ENCODE data around the gene ELMO3.
A peak's percentile ranks its signal among the peaks of the same experiment; 100 is the strongest.

ELMO3 gene

DNA sequence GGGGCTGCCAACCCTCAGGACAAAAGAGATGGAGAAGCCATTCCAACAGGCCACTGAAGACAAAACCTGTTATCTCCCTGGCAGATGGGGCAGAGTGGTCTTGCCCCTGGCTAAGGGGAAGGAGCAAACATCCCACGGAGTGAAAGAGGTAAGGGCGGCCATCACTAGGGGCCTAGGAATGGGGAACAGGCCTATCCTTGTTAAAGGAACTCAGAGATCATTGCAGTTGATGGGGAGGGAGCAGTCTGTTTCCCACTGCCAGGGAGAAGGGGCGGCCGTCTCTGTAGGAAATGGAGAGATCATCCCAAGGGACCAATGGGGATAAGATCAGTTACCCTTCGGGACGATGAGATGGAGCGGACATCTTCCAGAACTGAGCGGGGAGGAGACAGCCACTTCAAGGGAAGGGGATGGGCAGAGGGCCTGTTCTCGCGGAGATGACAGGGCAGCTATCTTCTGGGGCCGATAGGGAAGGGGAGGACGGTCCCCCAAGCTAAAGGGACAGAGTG, 27.4 kb downstream of the ELMO3 start:
- no peak for DNase-seq (ENCODE audit: low read depth)

DNA sequence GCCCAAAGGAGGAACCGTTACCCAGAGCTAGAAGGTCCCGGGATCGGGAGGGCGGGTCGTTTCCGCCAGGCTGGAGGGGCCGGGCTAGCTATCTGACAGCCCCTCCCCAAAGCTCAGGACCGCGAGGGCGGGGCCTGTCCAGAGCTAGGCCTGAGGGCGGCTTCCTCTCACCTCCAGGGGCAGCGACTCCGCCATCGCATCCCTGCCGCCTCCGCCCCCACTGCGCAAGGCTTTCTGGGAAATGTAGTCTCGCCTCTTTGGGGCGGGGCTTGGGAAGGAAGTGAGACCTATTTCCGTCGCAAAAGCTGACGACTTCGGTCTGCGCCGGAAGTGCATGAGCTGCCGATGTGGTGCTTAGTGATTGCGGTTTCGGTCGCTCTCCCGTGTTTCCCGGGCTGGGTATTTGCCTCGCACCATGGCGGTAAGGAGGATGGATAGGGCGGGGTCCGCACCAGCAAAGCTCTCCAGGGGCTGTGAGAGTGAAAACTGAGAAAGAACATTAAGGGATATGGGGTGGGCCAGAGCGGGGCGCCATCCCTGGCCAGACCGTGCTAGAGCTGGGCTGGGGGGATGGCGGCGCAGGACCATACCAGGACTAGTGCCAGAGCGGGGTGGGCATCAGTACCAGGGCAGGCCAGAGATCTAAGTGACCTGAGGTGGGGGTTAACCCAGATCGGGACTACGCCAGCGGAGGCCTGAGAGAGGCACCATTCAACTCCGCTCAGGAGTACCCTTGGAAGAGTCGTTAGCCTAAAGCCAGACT, 28.1 kb downstream of the ELMO3 start, which contains the start of gene TMEM208:
TMEM208 (plus strand) TSS at position 327 of the 763 bp plus-strand sequence; CDS start at position 416, 89 bp downstream.
- peak; percentile 98 for DNase-seq (ENCODE audit: low read depth)

DNA sequence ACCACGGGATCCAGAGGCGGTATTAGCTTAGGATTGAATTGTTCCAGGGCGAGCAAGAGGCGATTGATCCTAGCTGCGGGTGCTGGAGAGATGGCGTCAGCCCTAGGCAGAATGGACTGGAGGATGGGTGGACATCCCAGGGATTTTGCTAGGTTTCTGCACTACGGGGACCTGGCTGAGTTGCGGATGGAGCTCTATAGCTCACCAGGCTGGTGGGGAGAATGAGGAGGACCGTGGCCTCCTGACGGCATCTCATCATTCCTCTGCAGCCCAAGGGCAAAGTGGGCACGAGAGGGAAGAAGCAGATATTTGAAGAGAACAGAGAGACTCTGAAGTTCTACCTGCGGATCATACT, 28.6 kb downstream of the ELMO3 start:
- DNase-seq (ENCODE audit: low read depth) = no peak

DNA sequence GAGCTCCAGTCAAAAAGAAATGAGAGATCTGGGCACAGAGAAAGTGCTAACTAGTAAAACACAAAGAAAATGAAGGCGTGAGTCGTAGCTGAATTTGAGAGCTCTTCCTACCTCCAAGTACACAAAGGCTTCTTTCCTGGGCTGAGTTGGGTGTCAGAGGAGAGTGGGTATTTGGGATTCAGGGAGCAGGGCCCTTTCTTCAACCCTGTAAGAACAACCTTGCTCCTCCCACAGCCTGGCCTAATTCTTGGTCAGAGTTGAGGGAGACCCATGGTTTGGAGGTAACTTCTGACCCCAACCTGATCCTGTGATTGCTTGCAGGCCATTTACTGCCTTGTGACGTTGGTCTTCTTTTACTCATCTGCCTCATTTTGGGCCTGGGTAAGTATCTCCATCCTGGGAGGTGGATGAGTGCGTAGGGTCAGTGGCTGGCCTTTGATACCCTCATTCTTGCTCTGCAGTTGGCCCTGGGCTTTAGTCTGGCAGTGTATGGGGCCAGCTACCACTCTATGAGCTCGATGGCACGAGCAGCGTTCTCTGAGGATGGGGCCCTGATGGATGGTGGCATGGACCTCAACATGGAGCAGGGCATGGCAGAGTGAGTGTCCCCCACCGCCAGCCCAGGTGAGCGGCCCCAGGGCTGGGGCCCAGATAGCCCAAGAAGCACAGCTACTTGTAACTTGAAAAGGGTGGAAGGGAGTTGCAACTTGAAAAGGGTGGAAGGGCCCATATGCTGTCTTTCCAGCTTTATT, 29.3 kb downstream of the ELMO3 start:
- DNase-seq (ENCODE audit: low read depth) = no peak

DNA sequence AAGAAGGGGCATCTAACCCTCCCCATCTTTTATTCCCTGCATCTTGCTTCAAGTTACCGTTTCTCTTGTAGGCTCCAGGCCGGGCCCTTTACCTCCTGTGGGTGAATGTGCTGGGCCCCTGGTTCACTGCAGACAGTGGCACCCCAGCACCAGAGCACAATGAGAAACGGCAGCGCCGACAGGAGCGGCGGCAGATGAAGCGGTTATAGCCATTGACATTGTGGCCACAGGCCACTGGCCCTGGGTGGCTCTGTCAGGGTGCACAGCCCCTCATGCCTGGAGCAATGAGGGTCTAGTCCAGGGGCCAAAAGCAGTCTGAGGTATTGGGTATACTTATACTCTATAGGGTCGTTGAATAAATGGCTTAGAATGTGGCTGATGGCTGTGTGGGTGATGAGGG, 30.0 kb downstream of the ELMO3 start:
- DNase-seq (ENCODE audit: low read depth) = no peak

DNA sequence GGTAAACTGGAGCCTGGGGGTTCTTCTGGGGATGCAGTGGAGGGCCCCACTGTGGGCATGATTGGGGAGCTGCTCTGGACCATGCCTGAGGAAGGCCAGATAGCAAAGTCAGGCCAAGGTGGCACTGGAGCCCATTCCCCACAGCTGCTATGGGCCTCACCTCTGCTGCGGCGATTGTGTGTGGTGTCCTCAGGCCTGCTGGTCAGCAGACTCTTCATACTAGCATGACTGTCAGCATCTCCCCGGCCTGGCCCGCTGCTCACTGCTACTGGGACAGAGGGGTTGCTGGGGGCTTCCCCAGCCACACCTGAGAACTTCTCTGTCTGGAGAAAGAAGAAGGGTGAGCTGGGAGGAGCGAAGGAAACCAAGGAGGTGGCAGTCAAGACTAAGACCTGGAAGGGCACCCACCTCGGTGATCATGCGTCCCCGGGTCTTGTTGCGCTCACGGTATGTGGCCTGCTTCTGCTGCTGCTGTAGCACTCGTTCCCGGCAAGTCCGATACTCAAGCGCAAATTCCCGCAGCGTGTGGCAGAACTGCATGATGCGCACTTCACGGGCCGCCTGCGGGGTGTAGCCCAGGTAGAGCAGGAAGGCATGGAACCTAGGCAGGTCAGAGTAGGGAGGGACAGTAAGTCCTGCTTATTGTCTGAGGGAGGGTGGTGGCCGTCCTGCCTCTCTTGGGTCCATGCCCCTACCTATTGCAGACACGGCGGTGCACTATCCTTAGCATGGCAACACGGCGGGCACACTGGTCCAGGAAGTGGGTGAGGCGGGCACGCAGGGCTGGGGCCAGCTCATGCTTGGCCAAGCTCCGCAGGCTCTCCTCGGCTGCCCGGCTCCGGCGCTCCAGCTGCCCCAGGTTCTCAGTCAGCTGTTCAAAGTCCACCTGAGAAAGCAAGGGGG, 31.2 kb downstream of the ELMO3 start:
- no peak for DNase-seq (ENCODE audit: low read depth)

DNA sequence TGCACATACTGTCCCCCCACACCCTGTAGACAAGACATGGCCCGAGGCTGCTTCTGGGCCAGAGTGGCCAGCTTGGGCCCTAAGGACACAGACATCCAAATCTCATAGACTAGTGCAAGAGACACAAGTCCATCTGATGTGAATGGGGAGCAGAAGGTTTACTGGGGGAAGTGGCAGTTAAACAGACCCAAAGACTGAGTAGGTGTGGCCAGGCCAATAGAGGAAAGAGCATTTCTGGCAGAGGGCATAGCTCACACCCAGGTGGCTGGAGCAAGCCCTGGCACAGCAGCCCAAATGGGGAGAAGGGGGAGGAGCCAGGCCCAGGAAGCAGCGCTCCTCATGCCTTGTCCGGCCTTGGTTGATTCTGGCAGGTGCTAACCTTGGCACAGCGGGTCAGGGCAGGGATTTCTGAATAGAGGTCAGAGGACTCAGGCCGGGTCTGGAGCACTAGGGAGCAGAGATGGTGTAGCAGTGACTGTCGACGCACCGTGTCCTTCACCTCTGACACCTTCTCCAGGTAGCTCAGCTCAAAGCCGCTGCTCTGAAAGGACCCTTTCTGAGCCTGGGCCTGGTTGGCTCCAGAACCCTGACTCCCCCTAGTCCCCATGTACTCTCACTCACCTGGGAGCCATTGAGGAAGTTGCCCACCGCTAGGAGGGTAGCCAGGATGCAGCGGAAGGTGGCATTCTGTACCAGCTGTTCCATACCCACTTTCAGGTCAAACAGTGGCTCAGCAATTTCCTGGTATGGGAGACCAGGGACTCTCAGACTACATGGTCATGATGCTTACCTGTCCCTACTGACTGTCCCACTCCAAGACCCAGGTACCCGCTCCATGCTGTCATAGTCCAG, 32.1 kb downstream of the ELMO3 start:
- no peak for DNase-seq (ENCODE audit: low read depth)

DNA sequence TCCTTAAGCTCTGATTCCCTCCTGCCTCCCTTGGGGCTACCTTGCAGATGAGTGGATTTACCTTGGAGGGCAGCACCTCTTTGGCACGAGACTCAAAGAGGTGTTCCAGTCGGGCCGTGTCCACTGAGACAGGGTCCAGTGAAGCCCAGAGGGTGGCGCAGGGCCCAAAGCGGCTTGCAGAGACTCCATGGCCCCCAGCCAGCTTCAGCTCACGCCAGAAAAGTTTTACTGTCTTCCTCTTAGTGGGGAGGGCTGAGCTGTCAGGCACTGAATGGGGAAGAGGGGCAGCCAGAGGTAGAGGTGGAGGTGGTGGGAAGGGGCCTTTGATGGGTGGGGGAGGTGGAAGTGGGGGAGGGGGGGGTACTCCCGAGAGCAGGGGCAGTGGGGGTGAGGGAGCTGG, 34.7 kb downstream of the ELMO3 start:
- DNase-seq (ENCODE audit: low read depth) = no peak

DNA sequence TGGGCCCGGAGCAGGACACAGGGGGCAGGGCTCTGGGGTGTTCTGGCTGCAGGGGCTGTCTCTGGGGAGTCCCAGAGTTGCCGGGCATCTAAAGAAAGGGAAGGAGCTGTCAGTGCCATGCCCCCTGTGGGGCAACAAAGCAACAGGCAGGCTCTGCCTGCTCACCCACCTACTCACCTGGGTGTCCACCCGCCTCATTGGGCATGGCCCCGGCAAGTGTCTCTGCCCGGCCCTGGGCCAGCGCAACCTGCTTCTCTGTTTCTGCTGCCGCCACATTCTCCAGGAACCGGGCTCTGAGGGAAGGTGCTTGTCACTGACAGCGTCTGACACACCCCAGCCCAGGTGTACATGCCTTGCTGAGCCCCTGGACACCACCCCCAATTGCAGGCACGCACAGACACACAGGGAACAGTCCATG, 35.3 kb downstream of the ELMO3 start:
- DNase-seq (ENCODE audit: low read depth) = no peak

DNA sequence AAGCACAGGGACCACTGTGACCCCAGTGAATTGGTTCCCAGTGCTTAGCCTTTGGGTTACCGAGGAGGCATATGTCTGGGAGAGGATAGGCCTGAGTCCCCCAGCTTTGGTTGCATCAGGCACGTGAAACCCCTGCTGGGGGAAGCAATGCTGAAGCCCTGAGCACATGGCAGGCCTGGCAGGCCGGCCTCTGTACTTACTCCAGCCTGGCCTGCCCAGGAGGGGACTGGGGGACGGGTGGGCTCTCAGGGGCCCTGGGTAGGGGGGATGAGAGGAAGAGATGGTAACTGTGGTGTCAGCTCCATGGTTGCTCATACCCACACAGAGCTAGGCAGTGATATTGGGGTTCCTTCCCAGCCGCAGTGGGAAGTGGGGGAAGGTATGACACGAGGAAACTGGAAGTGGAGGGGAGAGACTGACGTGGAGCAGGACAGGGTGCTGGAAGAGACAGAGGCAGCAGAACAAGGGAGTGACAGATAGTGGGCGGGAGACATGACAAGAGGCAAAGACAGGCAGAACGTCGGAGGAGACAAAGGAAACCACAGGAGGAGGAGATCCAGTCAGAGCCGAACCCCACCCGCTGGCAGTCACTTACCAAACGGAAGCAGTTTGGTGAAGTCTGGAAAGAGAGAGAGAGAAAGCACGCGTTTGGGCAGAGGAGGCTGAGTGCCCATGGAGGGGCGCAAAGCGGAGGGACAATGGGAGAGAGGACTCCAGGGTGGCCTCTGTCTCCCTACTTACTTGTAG, 37.1 kb downstream of the ELMO3 start:
- no peak for DNase-seq (ENCODE audit: low read depth)

DNA sequence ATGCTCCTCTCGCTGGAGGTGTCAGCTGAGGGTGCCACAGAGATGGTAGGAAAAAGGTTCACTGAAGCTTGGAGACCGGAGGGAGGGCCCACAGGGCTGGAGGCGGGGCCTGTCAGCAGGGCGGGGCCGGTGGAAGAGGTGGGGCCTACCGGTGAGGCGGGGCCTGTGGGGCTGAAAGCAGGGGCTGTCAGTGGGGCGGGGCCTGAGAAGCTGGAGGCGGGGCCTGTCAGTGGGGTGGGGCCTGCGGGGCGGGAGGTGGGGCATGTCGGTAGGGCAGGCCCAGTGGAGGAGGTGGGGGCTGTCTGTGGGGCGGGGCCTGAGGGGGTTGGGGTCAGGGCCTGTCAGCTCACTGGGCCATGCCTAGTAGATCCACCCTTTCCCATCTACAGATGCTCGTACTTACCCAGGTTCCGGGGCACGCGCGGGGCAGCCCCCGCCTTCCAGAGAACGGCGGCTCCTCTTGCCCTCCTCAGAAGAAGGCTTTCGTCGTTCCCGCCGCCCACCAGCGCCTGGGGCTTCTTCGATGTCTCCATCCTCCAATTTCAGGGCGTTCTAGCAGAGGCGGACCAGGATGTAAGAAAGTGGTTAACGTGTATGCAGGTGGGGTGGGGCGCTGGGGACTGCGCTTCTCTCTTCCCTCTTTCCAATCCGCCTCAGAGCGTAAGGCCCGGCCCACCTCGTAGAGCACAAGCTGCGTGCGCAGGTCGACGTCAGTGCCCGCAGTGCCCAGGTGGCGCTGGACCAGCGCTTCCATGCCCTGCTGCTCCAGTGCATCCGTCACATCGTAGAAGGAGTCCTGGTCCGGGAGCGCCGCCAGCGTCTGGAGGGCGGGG, 37.8 kb downstream of the ELMO3 start:
- peak; percentile 49 for DNase-seq (ENCODE audit: low read depth)

DNA sequence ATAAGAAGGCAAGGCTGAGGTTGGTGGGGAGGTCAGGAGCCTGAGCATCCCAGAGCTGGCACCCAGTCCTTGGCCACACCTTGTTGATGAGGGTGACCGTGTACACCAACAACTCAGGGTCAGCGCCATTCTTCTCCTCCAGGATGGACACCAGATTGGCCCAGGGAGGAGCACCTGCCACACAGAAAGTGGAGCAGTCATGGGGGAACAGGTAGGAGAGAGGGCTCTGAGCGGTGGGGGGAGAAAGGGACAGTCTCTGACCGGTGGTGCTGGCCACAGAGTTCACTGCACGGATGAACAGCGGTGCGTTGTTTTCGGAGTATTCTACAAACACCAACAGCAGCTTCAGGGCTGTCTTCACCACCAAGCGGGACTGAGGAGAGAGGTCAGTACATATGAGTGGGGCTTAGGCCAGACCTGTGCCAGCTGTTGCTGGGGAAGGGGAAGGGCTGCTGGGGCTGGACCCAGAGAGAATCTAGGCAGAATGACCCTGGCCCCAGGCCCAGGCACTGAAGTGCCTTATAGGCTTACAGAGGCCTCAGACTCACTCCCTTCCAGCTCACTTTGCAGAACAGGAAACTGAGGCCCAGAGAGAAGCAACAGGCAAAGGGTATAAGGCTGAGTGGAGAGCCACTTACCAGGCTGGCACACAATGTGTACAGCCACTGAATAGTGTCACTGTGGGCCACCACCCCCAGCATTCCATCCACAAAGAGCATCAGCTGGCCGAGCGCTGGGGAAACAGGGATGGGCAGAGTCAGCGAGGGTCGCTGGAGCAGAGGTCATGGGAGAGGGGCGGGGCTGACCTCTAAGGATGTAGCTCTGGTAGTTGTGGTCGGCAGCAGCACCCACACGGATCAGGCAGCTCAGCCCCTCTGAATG, 38.7 kb downstream of the ELMO3 start:
- DNase-seq (ENCODE audit: low read depth) = no peak

DNA sequence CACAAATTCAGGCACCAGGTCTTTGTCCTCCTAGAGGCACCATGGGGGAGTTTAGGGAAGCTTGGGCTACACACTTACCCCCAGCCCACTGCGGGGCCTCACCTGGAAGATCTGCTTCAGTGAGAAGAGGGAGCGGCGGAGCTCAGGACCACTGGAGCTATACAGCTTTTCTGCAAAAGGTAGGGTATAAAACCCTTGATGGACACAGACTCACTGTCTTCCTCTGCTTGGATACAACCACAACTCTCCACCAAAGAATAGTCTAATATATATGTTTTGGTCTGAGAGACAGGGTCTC, 39.3 kb downstream of the ELMO3 start:
- DNase-seq (ENCODE audit: low read depth) = no peak

DNA sequence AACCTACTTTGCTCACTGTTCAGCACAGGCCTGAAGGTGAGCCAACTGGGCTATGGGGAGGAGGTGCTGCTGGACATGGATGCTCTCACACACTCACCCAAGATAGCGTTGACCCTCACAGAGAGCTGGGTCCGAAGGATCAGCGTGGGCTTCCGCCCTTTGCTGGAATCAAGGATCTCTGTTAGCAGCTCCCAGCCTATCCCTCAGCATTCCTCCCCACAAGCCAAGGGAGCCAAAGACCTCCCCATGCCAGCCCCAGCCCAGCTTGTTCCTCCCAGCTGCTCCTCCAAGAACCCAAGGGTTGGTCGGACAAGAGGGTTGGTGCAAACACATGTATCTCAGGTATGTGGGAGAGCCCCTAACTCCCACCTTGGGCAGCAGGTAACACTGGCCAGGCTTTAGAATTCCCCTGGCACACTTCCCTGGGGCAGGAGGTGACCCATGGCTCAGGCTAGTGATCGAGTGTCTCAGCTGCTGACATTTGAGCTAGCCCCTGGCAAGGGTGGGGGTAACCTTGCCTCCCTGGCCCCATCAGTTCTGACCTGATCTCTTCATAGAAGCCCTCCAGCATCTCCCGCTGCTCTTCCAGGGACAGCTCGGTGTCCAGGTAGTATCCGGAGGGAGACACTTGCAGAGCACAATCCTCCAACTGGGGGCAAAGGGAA, 40.0 kb downstream of the ELMO3 start:
- no peak for DNase-seq (ENCODE audit: low read depth)

DNA sequence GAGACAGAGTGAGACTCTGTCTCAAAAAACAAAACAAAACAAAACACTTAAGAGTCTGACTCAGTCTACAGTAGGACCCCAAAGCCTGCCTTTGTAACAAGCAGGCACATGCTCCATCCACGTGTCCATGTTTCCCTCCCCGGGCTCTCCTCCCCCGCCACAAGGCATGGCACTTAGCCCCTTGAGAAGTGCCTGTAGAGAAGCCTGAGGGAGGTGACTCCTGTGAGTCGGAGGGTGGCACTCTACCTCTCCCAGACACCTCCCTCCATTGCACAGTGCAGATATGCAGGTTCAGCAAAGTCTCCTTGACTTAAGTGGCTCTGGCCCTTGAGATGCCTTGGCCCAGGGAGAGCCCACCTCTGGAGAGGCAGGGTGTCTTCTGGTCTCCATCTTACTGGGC, 41.6 kb downstream of the ELMO3 start:
- no peak for DNase-seq (ENCODE audit: low read depth)

DNA sequence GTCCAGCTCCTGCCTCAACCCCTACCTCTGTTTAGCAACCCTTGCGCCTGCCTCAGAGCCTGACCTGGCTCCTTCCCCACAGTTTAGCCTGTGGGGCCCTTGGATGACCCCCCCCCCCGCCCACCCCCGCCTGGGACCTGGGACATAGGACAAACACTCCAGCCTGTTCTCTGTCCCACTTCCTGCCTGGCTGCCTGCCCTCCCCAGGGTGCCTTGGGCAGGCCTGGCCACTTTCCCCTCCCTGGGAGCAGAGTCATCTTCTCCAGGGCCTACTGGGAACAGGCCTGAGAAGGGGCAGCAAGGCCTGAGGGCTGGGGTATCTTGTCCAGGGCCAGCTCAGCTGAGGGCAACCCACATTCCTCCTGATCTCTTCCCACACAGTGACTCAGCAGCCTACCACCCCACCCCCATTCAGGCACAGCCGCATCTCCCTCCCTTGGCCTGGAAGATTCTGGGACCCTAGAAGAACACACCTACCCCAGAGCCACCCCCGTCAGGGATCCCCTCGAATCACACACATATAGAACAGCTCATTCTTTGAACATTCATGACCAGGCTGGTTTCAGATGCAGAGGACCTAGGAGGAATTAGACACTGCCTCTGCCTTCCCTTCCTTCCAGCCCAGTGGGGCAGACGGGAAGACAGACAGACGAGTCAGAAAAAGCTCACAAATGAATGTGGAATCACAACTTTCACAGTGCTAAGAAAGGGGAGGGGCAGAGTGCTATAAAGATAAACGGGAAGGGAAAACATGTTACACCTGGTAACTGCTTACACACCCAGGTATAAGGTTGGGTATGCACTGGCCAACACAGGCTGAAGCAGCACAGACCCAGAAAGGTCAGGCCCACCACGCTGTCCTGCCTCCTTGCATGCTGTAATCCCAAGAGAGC, 42.3 kb downstream of the ELMO3 start:
- DNase-seq (ENCODE audit: low read depth) = peak; percentile 91

DNA sequence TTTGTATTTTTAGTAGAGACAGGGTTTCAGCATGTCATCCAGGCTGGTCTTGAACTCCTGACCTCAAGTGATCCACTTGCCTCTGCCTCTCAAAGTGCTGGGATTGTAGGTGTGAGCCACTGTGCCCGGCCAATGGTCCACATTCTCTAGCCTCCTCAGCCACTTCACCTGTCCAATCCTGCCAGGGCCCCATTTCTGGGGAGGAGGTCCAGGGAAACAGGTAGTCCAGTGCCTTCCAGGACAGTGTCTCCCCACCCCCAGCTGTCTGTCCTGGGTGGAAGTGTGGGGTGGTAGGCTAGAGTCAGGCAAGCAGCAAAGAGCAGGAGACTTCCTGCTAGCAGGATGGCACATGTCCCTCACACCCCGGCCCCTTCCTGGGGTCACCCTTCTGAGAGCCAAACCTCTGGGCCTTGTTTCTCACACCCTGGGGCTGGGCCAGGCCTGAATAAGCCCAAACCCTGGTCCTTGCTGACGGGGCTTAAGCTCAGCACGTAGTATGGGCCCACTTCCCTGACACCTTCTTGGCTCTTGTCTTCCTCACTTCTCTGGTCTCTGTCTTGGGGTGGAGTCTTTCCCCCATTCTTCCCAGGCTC, 43.3 kb downstream of the ELMO3 start:
- DNase-seq (ENCODE audit: low read depth) = no peak

Data from fibroblast of gingiva (primary cell).